Stimulated activated effector memory CD8-positive, alpha-beta T cell treated with anti-CD3 and anti-CD28 coated beads, Interleukin-12 subunit alpha, Interleukin-12 subunit beta, amount 100 ng/mL, for 72 hours (primary cell): Measurements from ENCODE around the gene FCHO1.

ENCODE experiments used
- ATAC-seq: fragments of 150-1000 bp; cut with Tn5 transposase; 2 replicates; pipeline ENCODE4 v1.10.0; 2021
- DNase-seq, 2 donors: peaks; one replicate each; pipeline ENCODE4 v3.0.0; 2021 to 2022; ENCODE audit warnings: low spot score in 2 of 2
- H3K27ac Mint-ChIP-seq: one replicate; pipeline ENCODE4 v1.8.0; 2022; ENCODE audit warnings: mild to moderate bottlenecking, mixed read lengths
- H3K36me3 Mint-ChIP-seq: one replicate; pipeline ENCODE4 v1.8.0; 2022; ENCODE audit warnings: mild to moderate bottlenecking, mixed read lengths
- H3K4me1 Mint-ChIP-seq: one replicate; pipeline ENCODE4 v1.8.0; 2022; ENCODE audit warnings: mixed read lengths
- H3K4me3 Mint-ChIP-seq: one replicate; pipeline ENCODE4 v1.8.0; 2022; ENCODE audit warnings: mild to moderate bottlenecking, mixed read lengths
- H3K9me3 Mint-ChIP-seq: one replicate; pipeline ENCODE4 v1.8.0; 2022; ENCODE audit warnings: mixed read lengths

Gene FCHO1

DNA sequence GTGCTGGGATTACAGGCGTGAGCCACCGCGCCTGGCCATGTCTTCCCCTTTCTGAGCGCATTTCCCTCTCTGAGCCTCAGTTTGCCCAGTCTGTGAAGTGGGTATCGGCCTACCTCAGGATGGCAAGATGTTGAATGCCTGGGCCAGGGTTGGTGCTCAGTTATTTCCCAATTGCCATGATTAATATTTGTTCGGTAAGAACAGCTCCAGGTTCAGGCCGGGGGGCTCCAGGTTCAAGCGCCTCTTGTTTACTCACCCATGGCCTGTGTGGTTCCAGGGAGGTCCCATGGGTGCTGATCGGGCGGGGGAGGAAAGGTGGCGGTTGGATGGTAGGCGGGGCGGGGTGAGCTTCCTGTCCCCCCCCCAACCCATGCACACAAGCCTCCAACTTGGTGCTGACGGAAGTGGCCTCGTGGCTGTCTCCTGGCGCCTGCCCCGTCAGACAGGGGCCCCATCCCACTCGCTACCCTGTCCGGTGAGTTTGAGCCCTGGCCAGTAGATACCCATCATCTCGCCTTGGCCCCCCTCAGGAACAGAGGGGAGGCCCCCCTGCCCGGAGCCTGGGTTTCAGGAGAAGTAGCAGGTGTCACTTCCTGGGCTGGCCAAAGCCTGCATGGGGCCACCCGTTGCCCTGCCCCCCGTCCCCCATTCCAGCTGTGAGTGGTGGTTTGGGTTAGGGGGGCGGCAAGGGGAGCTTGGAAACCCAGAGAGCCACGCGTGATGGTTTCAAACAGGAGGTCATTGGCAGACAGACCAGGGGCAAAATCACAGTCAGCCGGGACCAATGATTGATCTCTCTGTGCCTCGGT is at the start of gene FCHO1:
Gene FCHO1, plus strand, starts transcription at position 375 of the 809 bp plus-strand sequence. CDS start 3,688 bp downstream, outside the sequence.
- H3K9me3 Mint-ChIP-seq, result no peaks in the 10 kb centered on the region
- H3K27ac Mint-ChIP-seq, result peak within 1 kb of the TSS; percentile 98
- ATAC-seq, result peak; percentile 83
- H3K4me3 Mint-ChIP-seq, result peak within 1 kb of the TSS; percentile 89
- DNase-seq, result peak; percentile 67 to 90
- H3K4me1 Mint-ChIP-seq, result peaks cover 73% of the 10 kb centered on the region
- peaks cover 29% of the 10 kb centered on the region for H3K36me3 Mint-ChIP-seq

- DNase-seq (peak; percentile 70 to 87), ATAC-seq (peak; percentile 89)
- H3K9me3 Mint-ChIP-seq, result no peaks in the 10 kb centered on the region
- peaks cover 11% of the 10 kb centered on the region for H3K4me1 Mint-ChIP-seq
- no peak overlapping the region for H3K4me3 Mint-ChIP-seq
- peaks cover 6% of the 10 kb centered on the region for H3K36me3 Mint-ChIP-seq
- no peak overlapping the region for H3K27ac Mint-ChIP-seq
Measured at GRCh38 chr19:17703824-17704463, 47.3 kb upstream of the FCHO1 start.

- no peaks in the 10 kb centered on the region for H3K36me3 Mint-ChIP-seq
- ATAC-seq (no peak), DNase-seq (no peak)
- no peak overlapping the region for H3K4me3 Mint-ChIP-seq
- H3K4me1 Mint-ChIP-seq, result peaks cover 11% of the 10 kb centered on the region
- H3K9me3 Mint-ChIP-seq, result no peaks in the 10 kb centered on the region
- no peak overlapping the region for H3K27ac Mint-ChIP-seq
Measured at GRCh38 chr19:17706750-17707181, 44.5 kb upstream of the FCHO1 start.

GRCh38 chr19:17711851-17712250 is 39.4 kb upstream of the FCHO1 start:
- no peak overlapping the region for H3K4me3 Mint-ChIP-seq
- no peak overlapping the region for H3K27ac Mint-ChIP-seq
- peaks cover 4% of the 10 kb centered on the region for H3K4me1 Mint-ChIP-seq

GRCh38 chr19:17716309-17716929 is 34.9 kb upstream of the FCHO1 start:
- Mint-ChIP-seq H3K27ac (no peak overlapping the region), H3K36me3 (peaks cover 12% of the 10 kb centered on the region), H3K4me1 (peaks cover 36% of the 10 kb centered on the region), H3K4me3 (no peak overlapping the region), H3K9me3 (no peaks in the 10 kb centered on the region)
- no peak for ATAC-seq
- no peak for DNase-seq

More at GRCh38 chr19:17711851-17712250, 39.4 kb upstream of the FCHO1 start:
- H3K36me3 Mint-ChIP-seq, result no peaks in the 10 kb centered on the region
- no peaks in the 10 kb centered on the region for H3K9me3 Mint-ChIP-seq
- ATAC-seq, result no peak
- DNase-seq, result no peak

- ATAC-seq, result peak; percentile 86
Measured at GRCh38 chr19:17718550-17718946, 32.7 kb upstream of the FCHO1 start.

GRCh38 chr19:17718947-17719711 is 32.1 kb upstream of the FCHO1 start, which contains the start of gene MAP1S:
Gene MAP1S, plus strand, starts transcription at chr19:17719480. Its CDS starts 23 bp downstream, at chr19:17719503.
- ATAC-seq (peak; percentile 83), DNase-seq (peak; percentile 60 to 86)
- Mint-ChIP-seq H3K4me3 (peak within 1 kb of the TSS; percentile 95), H3K27ac (peak within 1 kb of the TSS; percentile 92), H3K4me1 (peaks cover 49% of the 10 kb centered on the region), H3K36me3 (peaks cover 39% of the 10 kb centered on the region), H3K9me3 (no peaks in the 10 kb centered on the region)

More at GRCh38 chr19:17718550-17718946, 32.7 kb upstream of the FCHO1 start:
- Mint-ChIP-seq H3K4me3 (peak overlapping the region; percentile 95), H3K4me1 (peaks cover 49% of the 10 kb centered on the region), H3K27ac (peak overlapping the region; percentile 92), H3K36me3 (peaks cover 33% of the 10 kb centered on the region), H3K9me3 (no peaks in the 10 kb centered on the region)
- no peak for DNase-seq

DNA sequence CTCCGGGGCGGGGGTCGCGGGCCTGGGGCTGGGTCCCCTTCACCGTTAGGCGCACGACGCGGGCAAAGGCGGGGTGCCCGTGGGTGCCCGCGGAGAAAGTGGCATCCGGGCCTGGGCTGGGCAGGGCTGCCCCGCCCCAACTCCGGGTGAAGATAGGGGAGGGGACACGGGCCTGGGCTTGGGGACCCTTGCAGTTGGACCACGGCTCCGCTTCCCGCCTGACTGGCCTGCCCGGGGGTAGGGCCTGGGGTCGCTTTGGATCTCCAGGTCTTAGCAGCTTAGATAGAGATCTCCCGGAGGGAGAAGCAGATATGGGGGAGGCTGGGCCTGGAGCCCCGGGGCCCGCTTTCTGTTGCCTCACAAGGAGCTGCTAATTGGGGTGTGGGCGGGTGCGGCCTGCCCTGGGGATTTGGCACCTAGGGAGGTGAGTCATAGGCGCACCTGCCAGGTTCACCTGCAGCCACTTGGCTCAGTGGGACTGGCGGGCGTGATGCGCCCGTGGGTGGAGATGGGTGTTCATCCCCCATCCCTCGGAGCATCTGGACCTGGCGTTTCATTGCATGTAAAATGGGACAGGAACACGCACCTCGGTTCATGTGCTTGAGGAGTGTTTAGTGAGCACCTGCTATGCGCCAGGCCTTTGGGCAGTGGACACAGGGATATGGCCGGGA is 31.4 kb upstream of the FCHO1 start:
- no peaks in the 10 kb centered on the region for H3K9me3 Mint-ChIP-seq
- H3K4me3 Mint-ChIP-seq, result peak overlapping the region; percentile 95
- peak in 1 of 2 donors; percentile 58 for DNase-seq
- H3K36me3 Mint-ChIP-seq, result peaks cover 46% of the 10 kb centered on the region
- ATAC-seq, result peak; percentile 38
- H3K27ac Mint-ChIP-seq, result peak overlapping the region; percentile 92
- H3K4me1 Mint-ChIP-seq, result peaks cover 57% of the 10 kb centered on the region

GRCh38 chr19:17720440-17720839 is 30.8 kb upstream of the FCHO1 start:
- DNase-seq, result no peak

DNA sequence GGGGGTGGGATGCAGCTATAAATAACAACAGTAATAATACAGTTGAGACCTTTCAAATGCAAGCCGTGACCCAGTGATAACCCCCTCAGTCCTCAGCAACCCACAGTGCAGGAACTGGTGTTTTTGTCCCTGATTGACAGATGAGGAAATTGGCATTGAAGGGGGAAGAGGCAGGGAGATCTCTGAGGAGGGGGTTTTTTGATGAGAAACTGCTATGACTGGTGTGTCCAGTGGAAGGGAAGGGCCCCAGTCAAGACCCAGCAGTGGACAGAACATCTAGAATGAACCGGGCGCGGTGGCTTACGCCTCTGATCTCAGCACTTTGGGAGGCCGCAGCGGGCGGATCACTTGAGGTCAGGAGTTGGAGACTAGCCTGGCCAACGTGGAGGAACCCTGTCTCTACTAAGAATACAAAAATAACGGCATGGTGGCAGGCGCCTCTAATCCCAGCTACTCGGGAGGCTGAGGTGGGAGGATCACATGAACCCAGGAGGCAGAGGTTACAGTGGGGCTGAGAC is 30.1 kb upstream of the FCHO1 start:
- Mint-ChIP-seq H3K4me1 (peaks cover 57% of the 10 kb centered on the region), H3K9me3 (no peaks in the 10 kb centered on the region), H3K27ac (peak overlapping the region; percentile 90), H3K4me3 (peak overlapping the region; percentile 95), H3K36me3 (peaks cover 59% of the 10 kb centered on the region)
- ATAC-seq (no peak), DNase-seq (no peak)

More at GRCh38 chr19:17720440-17720839, 30.8 kb upstream of the FCHO1 start:
- no peak for ATAC-seq
- peak overlapping the region; percentile 95 for H3K4me3 Mint-ChIP-seq
- H3K27ac Mint-ChIP-seq, result peak overlapping the region; percentile 90
- peaks cover 52% of the 10 kb centered on the region for H3K36me3 Mint-ChIP-seq
- H3K9me3 Mint-ChIP-seq, result no peaks in the 10 kb centered on the region
- H3K4me1 Mint-ChIP-seq, result peaks cover 57% of the 10 kb centered on the region

- no peaks in the 10 kb centered on the region for H3K9me3 Mint-ChIP-seq
- H3K4me3 Mint-ChIP-seq, result peak overlapping the region; percentile 95
- H3K4me1 Mint-ChIP-seq, result peaks cover 57% of the 10 kb centered on the region
- peak overlapping the region; percentile 90 for H3K27ac Mint-ChIP-seq
- DNase-seq, result no peak
- peak; percentile 42 for ATAC-seq
- H3K36me3 Mint-ChIP-seq, result peaks cover 59% of the 10 kb centered on the region
Measured at GRCh38 chr19:17721821-17722220, 29.5 kb upstream of the FCHO1 start.

DNA sequence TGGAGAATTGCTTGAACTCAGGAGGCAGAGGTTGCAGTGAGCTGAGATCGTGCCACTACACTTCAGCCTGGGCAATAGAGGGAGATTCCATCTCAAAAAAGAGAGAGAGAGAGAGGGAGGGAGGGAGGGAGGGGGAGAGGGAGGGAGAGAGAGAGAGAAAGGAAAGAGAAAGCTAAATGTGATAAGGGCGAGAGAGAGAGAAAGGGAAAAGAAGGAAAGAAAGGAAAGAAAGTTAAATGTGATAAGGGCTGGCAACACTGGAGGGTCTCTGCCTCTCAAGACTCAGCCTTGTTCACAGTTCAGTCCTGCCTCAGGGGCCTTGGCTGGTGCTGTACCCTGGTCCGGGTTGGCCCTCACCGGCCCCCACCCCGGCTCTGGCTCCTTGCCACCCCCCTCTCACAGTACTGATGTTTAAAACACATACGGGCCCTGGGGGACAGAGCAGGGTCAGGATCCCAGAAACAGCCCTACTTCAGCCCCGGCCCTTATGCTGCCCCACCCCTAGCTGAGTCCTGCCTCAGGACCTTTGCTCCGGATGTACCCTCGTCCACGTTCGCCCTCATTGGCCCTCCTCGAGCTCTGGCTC is 28.5 kb upstream of the FCHO1 start:
- H3K27ac Mint-ChIP-seq, result no peak overlapping the region
- no peak overlapping the region for H3K4me3 Mint-ChIP-seq
- H3K36me3 Mint-ChIP-seq, result peaks cover 64% of the 10 kb centered on the region
- H3K4me1 Mint-ChIP-seq, result peaks cover 51% of the 10 kb centered on the region
- no peaks in the 10 kb centered on the region for H3K9me3 Mint-ChIP-seq
- no peak for ATAC-seq
- no peak for DNase-seq

GRCh38 chr19:17724655-17725054 is 26.6 kb upstream of the FCHO1 start:
- peaks cover 83% of the 10 kb centered on the region for H3K36me3 Mint-ChIP-seq
- peaks cover 37% of the 10 kb centered on the region for H3K4me1 Mint-ChIP-seq
- no peak for ATAC-seq
- no peak for DNase-seq
- H3K9me3 Mint-ChIP-seq, result no peaks in the 10 kb centered on the region
- H3K4me3 Mint-ChIP-seq, result no peak overlapping the region
- H3K27ac Mint-ChIP-seq, result peak overlapping the region; percentile 88
